SH-SY5Y (cell line): ENCODE results near the gene INSC.

Experiments used
- GATA2 ChIP-seq: IDR thresholded peaks from 2 replicates; pipeline ENCODE4 v1.6.1; 2011; ENCODE audit warnings: mild to moderate bottlenecking, low read depth, low read length
- GATA3 ChIP-seq: IDR thresholded peaks from 2 replicates; pipeline ENCODE4 v1.6.1; 2011; ENCODE audit warnings: low read depth, mild to moderate bottlenecking, low read length, moderate library complexity

- no peak for TF ChIP-seq GATA2
- TF ChIP-seq GATA3, result no peak
Measured at GRCh38 chr11:15289723-15290122, 175.0 kb downstream of the INSC start.
